Parathyroid adenoma (tissue), 2 donors: ENCODE measurements around the gene FOXD1.
A peak's percentile ranks its signal among the peaks of the same experiment; 100 is the strongest.

Experiments used
- H2AFZ ChIP-seq: fragments of 300-600 bp; sonication (generic); one replicate; pipeline ENCODE4 v1.7.0; 2017; ENCODE audit warnings: antibody characterized with exemption, mild to moderate bottlenecking
- H3K27ac ChIP-seq: fragments of 300-600 bp; sonication (generic); one replicate; pipeline ENCODE4 v1.7.0; 2017
- H3K27me3 ChIP-seq: fragments of 300-600 bp; sonication (generic); one replicate; pipeline ENCODE4 v1.7.0; 2017; ENCODE audit warnings: low read length; ENCODE audit not compliant: control insufficient read depth, insufficient read depth
- H3K36me3 ChIP-seq: fragments of 300-600 bp; sonication (generic); one replicate; pipeline ENCODE4 v1.7.0; 2017; ENCODE audit warnings: low read length; ENCODE audit not compliant: control insufficient read depth, insufficient read depth
- H3K4me1 ChIP-seq: fragments of 300-600 bp; sonication (generic); one replicate; pipeline ENCODE4 v1.7.0; 2017; ENCODE audit warnings: control low read depth
- H3K4me2 ChIP-seq: fragments of 300-600 bp; sonication (generic); one replicate; pipeline ENCODE4 v1.7.0; 2017; ENCODE audit warnings: low read length
- H3K4me3 ChIP-seq: fragments of 300-600 bp; sonication (generic); one replicate; pipeline ENCODE4 v1.7.0; 2017; ENCODE audit warnings: low read depth, low read length
- H3K79me2 ChIP-seq: fragments of 300-600 bp; sonication (generic); one replicate; pipeline ENCODE4 v1.7.0; 2017; ENCODE audit warnings: control low read depth
- H3K9ac ChIP-seq: fragments of 300-600 bp; sonication (generic); one replicate; pipeline ENCODE4 v1.7.0; 2017; ENCODE audit warnings: mild to moderate bottlenecking
- H3K9me3 ChIP-seq: fragments of 300-600 bp; sonication (generic); one replicate; pipeline ENCODE4 v1.7.0; 2017; ENCODE audit warnings: low read length; ENCODE audit not compliant: control insufficient read depth
- TF ChIP-seq, protein P1 (sequence below): fragments of 300-600 bp; sonication (generic); IDR thresholded peaks from one replicate; pipeline ENCODE4 v1.7.0; 2017; ENCODE audit warnings: antibody characterized with exemption, mild to moderate bottlenecking
- donor health status: primary hyperparathyroidism.

The FOXD1 gene

DNA sequence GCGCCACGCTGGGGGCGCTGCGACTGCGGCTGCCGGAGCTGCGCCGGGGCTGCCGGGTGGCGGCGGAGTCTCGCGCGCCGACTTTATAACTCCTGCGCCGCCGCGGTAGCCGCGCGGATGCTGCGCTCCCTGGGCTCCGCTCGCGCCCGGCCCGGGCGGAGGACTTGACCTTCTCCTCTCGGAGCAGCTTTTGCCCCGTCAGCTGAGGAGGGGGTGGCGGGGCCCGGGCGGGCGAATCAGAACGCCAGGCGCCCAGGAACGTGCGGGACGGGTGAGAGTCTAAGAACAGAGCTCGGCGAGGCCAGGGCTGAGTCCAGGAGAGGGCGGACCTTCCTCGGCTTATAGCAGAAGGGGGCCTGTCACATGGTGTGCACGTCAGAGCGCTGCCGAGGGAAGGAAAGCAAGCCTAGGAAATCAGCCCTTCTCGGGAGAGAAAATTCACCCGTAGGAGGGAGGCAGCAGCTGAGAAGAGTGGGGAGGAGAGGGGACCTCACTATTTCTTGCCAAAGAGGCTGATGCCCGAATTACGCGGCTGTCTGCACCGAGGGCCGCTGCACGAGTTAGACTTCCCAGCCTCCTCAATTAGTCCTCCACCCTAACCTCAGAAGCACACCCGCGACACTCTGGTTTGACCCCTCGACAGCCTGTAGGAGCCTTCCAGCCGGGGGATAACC lies at the start of gene FOXD1:
TSS of gene FOXD1 (minus strand) at position 315 of the 674 bp plus-strand sequence. CDS start 415 bp downstream, outside the sequence.
- Histone ChIP-seq H3K9ac (no peak within 1 kb of the TSS), H2AFZ (peak within 1 kb of the TSS; percentile 61), H3K4me3 (no peak within 1 kb of the TSS), H3K27me3 (peaks cover 29% of the 10 kb centered on the region), H3K4me1 (no peaks in the 10 kb centered on the region), H3K36me3 (no peaks in the 10 kb centered on the region), H3K4me2 (peak within 1 kb of the TSS; percentile 35), H3K27ac (no peak within 1 kb of the TSS), H3K9me3 (no peaks in the 10 kb centered on the region), H3K79me2 (no peaks in the 10 kb centered on the region)
- TF ChIP-seq, protein P1, sequence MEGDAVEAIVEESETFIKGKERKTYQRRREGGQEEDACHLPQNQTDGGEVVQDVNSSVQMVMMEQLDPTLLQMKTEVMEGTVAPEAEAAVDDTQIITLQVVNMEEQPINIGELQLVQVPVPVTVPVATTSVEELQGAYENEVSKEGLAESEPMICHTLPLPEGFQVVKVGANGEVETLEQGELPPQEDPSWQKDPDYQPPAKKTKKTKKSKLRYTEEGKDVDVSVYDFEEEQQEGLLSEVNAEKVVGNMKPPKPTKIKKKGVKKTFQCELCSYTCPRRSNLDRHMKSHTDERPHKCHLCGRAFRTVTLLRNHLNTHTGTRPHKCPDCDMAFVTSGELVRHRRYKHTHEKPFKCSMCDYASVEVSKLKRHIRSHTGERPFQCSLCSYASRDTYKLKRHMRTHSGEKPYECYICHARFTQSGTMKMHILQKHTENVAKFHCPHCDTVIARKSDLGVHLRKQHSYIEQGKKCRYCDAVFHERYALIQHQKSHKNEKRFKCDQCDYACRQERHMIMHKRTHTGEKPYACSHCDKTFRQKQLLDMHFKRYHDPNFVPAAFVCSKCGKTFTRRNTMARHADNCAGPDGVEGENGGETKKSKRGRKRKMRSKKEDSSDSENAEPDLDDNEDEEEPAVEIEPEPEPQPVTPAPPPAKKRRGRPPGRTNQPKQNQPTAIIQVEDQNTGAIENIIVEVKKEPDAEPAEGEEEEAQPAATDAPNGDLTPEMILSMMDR = no peak

DNA sequence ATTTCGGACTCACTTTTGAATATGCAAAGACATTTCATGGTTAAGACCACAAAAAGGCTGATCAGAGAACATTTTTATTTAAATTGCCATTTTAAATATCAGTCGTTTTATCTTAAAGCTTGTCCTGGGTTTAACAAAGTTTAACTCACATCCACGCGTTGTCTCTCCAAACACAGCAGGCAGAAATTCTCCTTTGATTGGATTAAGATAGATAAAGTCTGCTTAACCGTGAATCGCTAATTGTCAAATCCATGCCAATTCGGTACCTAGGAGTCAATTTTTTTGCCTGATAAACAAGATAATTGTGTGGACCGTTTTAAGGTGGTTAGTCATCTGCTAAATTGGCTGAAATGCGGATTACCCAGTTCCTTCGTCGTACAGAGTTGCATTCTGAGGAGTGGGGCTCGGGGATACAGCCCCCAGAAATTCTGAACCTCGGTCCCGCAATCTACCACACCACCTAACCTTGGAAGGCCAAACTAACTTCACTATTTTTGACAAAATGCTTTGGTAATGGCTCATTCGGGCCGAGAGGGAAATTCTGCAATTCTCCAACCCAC lies 49.0 kb upstream of the FOXD1 start:
- TF ChIP-seq, protein P1 = no peak
- Histone ChIP-seq H3K36me3 (no peaks in the 10 kb centered on the region), H3K4me1 (peaks cover 7% of the 10 kb centered on the region), H3K79me2 (peaks cover 31% of the 10 kb centered on the region), H3K9me3 (no peaks in the 10 kb centered on the region), H2AFZ (peak overlapping the region; percentile 95), H3K27me3 (no peaks in the 10 kb centered on the region), H3K27ac (peak overlapping the region; percentile 88), H3K4me3 (peak overlapping the region; percentile 83), H3K9ac (no peak overlapping the region), H3K4me2 (peak overlapping the region; percentile 72)

DNA sequence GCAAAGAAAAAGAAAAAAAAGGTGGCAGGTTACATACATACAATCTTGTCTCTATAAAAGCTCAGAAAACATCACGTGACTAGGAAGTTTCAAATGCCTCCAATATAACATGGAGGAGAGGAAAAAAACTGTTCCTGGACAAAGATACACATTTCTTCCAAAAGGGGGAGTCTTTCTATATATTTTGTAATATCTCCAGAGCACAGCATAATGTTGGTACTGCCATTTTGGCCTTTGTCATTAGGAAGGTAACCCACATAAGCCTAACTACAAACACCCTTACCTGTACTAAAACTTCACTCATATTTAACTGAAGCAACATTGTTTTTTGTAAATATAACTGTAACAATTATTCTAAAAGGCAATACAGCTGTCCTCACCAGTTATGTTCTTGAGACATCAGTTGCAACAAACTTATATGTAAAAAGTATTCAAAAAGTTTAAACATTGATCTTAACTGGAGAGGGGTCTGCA lies 48.4 kb upstream of the FOXD1 start:
- H3K4me1 ChIP-seq = peaks cover 7% of the 10 kb centered on the region
- H3K9me3 ChIP-seq = no peaks in the 10 kb centered on the region
- peak overlapping the region; percentile 83 for H3K4me3 ChIP-seq
- no peak overlapping the region for H3K9ac ChIP-seq
- H3K4me2 ChIP-seq = no peak overlapping the region
- H3K79me2 ChIP-seq = peaks cover 31% of the 10 kb centered on the region
- peak overlapping the region; percentile 8 for H2AFZ ChIP-seq
- H3K36me3 ChIP-seq = no peaks in the 10 kb centered on the region
- H3K27ac ChIP-seq = no peak overlapping the region
- TF ChIP-seq, protein P1 = no peak
- no peaks in the 10 kb centered on the region for H3K27me3 ChIP-seq

DNA sequence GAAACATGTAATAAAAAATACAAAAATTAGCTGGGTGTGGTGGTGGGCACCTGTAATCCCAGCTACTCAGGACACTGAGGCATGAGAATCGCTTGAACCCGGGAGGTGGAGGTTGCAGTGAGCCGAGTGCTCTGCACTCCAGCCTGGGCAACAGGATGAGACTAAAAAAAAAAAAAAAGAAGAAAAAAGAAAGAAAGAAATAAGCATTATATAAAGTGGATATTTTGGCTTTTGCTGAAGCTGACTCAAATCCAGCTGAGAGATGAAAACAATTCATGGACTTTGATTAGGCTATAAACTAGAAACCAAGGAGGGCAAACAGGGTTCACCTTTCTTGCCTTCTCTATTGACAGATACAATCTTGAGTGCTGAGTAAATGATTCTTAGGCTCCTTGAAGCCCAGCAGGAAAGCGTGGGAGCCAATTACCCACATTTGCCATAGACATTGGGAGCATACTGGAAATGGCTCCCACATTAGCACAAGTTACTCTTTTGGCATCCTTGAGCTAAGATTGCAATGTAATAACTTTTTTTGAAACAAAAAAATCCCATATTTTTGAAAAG lies 47.3 kb upstream of the FOXD1 start:
- Histone ChIP-seq H3K4me1 (peaks cover 7% of the 10 kb centered on the region), H2AFZ (no peak overlapping the region), H3K27me3 (no peaks in the 10 kb centered on the region), H3K36me3 (no peaks in the 10 kb centered on the region), H3K9ac (no peak overlapping the region), H3K27ac (no peak overlapping the region), H3K4me2 (no peak overlapping the region), H3K79me2 (peaks cover 21% of the 10 kb centered on the region), H3K9me3 (no peaks in the 10 kb centered on the region), H3K4me3 (no peak overlapping the region)
- TF ChIP-seq, protein P1 = no peak
